Measurements from ENCODE around the gene AIF1. TPM values are rescaled to one million over a fixed set of nuclear protein-coding genes. Genes with fewer than 3 reads are reported as not detected.

AIF1 gene
- polyA plus RNA-seq, 3 donors from 2014 or later: 6.6 to 44.1 (median 40.3) TPM

- peak overlapping the region; percentile 87 to 94 (median 89) for H3K4me3 Mint-ChIP-seq
- H3K27me3 Mint-ChIP-seq (ENCODE audit: low read depth in 3 of 3): peaks cover 11 to 19% (median 14%) of the 10 kb centered on the region in 3 donors
- peaks cover 27 to 29% of the 10 kb centered on the region in 2 donors for H3K4me1 Mint-ChIP-seq
- peaks cover 6 to 12% (median 6%) of the 10 kb centered on the region in 3 donors for H3K36me3 Mint-ChIP-seq
- peak; percentile 97 to 99 (median 98) for DNase-seq
- H3K9me3 Mint-ChIP-seq: no peaks in the 10 kb centered on the region
- H3K27ac Mint-ChIP-seq: peak overlapping the region; percentile 95 to 99 (median 97)
Measured at GRCh38 chr6:31619805-31620585, 5.0 kb downstream of the AIF1 start.

- Mint-ChIP-seq H3K27ac (peak within 1 kb of the TSS; percentile 97 to 99 (median 98)), H3K4me3 (peak within 1 kb of the TSS; percentile 90 to 96 (median 93)), H3K36me3 (peaks cover 6 to 20% (median 10%) of the 10 kb centered on the region in 3 donors), H3K4me1 (peaks cover 27 to 29% of the 10 kb centered on the region in 2 donors), H3K27me3 (ENCODE audit: low read depth in 3 of 3) (peaks cover 11 to 18% (median 14%) of the 10 kb centered on the region in 3 donors), H3K9me3 (no peaks in the 10 kb centered on the region)
- peak in 1 of 3 donors; percentile 78 for DNase-seq
Measured at GRCh38 chr6:31620586-31621319, 5.7 kb downstream of the AIF1 start, which contains the start of gene PRRC2A. Gene PRRC2A, plus strand, starts transcription at chr6:31620715. Its CDS starts 2,075 bp downstream, at chr6:31622790.

GRCh38 chr6:31621320-31621939, 6.4 kb downstream of the AIF1 start:
- Mint-ChIP-seq H3K4me3 (peak overlapping the region; percentile 87 to 96 (median 93)), H3K27ac (peak overlapping the region; percentile 93 to 98 (median 97)), H3K9me3 (no peaks in the 10 kb centered on the region), H3K4me1 (peaks cover 27 to 29% of the 10 kb centered on the region in 2 donors), H3K36me3 (peaks cover 10 to 26% (median 17%) of the 10 kb centered on the region in 3 donors), H3K27me3 (ENCODE audit: low read depth in 3 of 3) (peaks cover 11 to 15% (median 14%) of the 10 kb centered on the region in 3 donors)
- DNase-seq: no peak

- peaks cover 26 to 29% of the 10 kb centered on the region in 2 donors for H3K4me1 Mint-ChIP-seq
- H3K4me3 Mint-ChIP-seq: peak overlapping the region; percentile 87 to 96 (median 93)
- H3K36me3 Mint-ChIP-seq: peaks cover 11 to 30% (median 20%) of the 10 kb centered on the region in 3 donors
- H3K27me3 Mint-ChIP-seq (ENCODE audit: low read depth in 3 of 3): peaks cover 11 to 15% (median 14%) of the 10 kb centered on the region in 3 donors
- H3K27ac Mint-ChIP-seq: peak overlapping the region; percentile 93 to 98 (median 97)
- DNase-seq: no peak
- no peaks in the 10 kb centered on the region for H3K9me3 Mint-ChIP-seq
Measured at GRCh38 chr6:31621991-31622390, 7.0 kb downstream of the AIF1 start.

- peak overlapping the region; percentile 80 to 98 (median 97) for H3K27ac Mint-ChIP-seq
- no peaks in the 10 kb centered on the region for H3K9me3 Mint-ChIP-seq
- H3K27me3 Mint-ChIP-seq (ENCODE audit: low read depth in 3 of 3): peaks cover 11 to 15% (median 14%) of the 10 kb centered on the region in 3 donors
- no peak for DNase-seq
- H3K4me3 Mint-ChIP-seq: peak overlapping the region in 2 of 5 donors; percentile 18 to 90
- H3K4me1 Mint-ChIP-seq: peaks cover 26 to 29% of the 10 kb centered on the region in 2 donors
- peaks cover 18 to 37% (median 27%) of the 10 kb centered on the region in 3 donors for H3K36me3 Mint-ChIP-seq
Measured at GRCh38 chr6:31622684-31623091, 7.7 kb downstream of the AIF1 start.

- H3K4me1 Mint-ChIP-seq: peaks cover 26 to 29% of the 10 kb centered on the region in 2 donors
Measured at GRCh38 chr6:31624070-31624469, 9.0 kb downstream of the AIF1 start.

GRCh38 chr6:31626952-31627351, 11.9 kb downstream of the AIF1 start:
- Mint-ChIP-seq H3K27me3 (ENCODE audit: low read depth in 3 of 3) (peaks cover 0 to 2% (median 0%) of the 10 kb centered on the region in 3 donors), H3K36me3 (peaks cover 28 to 61% (median 43%) of the 10 kb centered on the region in 3 donors), H3K4me3 (no peak overlapping the region), H3K9me3 (no peaks in the 10 kb centered on the region), H3K4me1 (peaks cover 8 to 10% of the 10 kb centered on the region in 2 donors), H3K27ac (peak overlapping the region in 3 of 6 donors; percentile 5 to 29 (median 8))
- no peak for DNase-seq

More at GRCh38 chr6:31624070-31624469, 9.0 kb downstream of the AIF1 start:
- Mint-ChIP-seq H3K27me3 (ENCODE audit: low read depth in 3 of 3) (peaks cover 11 to 17% (median 14%) of the 10 kb centered on the region in 3 donors), H3K9me3 (no peaks in the 10 kb centered on the region), H3K27ac (peak overlapping the region in 1 of 6 donors; percentile 9), H3K36me3 (peaks cover 28 to 46% (median 28%) of the 10 kb centered on the region in 3 donors), H3K4me3 (no peak overlapping the region)
- DNase-seq: no peak

- H3K36me3 Mint-ChIP-seq: peaks cover 28 to 61% (median 43%) of the 10 kb centered on the region in 3 donors
- H3K27me3 Mint-ChIP-seq (ENCODE audit: low read depth in 3 of 3): peaks cover 0 to 2% (median 2%) of the 10 kb centered on the region in 3 donors
- H3K9me3 Mint-ChIP-seq: no peaks in the 10 kb centered on the region
- H3K4me1 Mint-ChIP-seq: peaks cover 0 to 2% of the 10 kb centered on the region in 2 donors
- no peak overlapping the region for H3K4me3 Mint-ChIP-seq
- H3K27ac Mint-ChIP-seq: peak overlapping the region in 2 of 6 donors; percentile 29 to 43
- DNase-seq: no peak
Measured at GRCh38 chr6:31627690-31628287, 12.8 kb downstream of the AIF1 start.

- Mint-ChIP-seq H3K36me3 (peaks cover 23 to 58% (median 41%) of the 10 kb centered on the region in 3 donors), H3K9me3 (no peaks in the 10 kb centered on the region), H3K27ac (peak overlapping the region in 1 of 6 donors; percentile 78), H3K4me1 (no peaks in the 10 kb centered on the region), H3K27me3 (ENCODE audit: low read depth in 3 of 3) (peaks cover 0 to 2% (median 2%) of the 10 kb centered on the region in 3 donors), H3K4me3 (no peak overlapping the region)
- no peak for DNase-seq
Measured at GRCh38 chr6:31629014-31629413, 14.0 kb downstream of the AIF1 start.

- no peak overlapping the region for H3K4me3 Mint-ChIP-seq
- H3K27ac Mint-ChIP-seq: peak overlapping the region in 1 of 6 donors; percentile 17
- H3K27me3 Mint-ChIP-seq (ENCODE audit: low read depth in 3 of 3): peaks cover 2 to 5% (median 2%) of the 10 kb centered on the region in 3 donors
- H3K36me3 Mint-ChIP-seq: peaks cover 19 to 55% (median 45%) of the 10 kb centered on the region in 3 donors
- DNase-seq: no peak
- no peaks in the 10 kb centered on the region for H3K4me1 Mint-ChIP-seq
- no peaks in the 10 kb centered on the region for H3K9me3 Mint-ChIP-seq
Measured at GRCh38 chr6:31630177-31630934, 15.3 kb downstream of the AIF1 start.

GRCh38 chr6:31631209-31631608, 16.2 kb downstream of the AIF1 start:
- no peak overlapping the region for H3K27ac Mint-ChIP-seq
- H3K9me3 Mint-ChIP-seq: no peaks in the 10 kb centered on the region
- H3K4me3 Mint-ChIP-seq: no peak overlapping the region
- H3K4me1 Mint-ChIP-seq: no peaks in the 10 kb centered on the region
- no peak for DNase-seq
- H3K27me3 Mint-ChIP-seq (ENCODE audit: low read depth in 3 of 3): peaks cover 2 to 7% (median 3%) of the 10 kb centered on the region in 3 donors
- H3K36me3 Mint-ChIP-seq: peaks cover 17 to 54% (median 44%) of the 10 kb centered on the region in 3 donors

GRCh38 chr6:31631681-31632278, 16.7 kb downstream of the AIF1 start:
- H3K4me3 Mint-ChIP-seq: no peak overlapping the region
- no peak for DNase-seq
- H3K4me1 Mint-ChIP-seq: no peaks in the 10 kb centered on the region
- peaks cover 2 to 7% (median 5%) of the 10 kb centered on the region in 3 donors for H3K27me3 Mint-ChIP-seq (ENCODE audit: low read depth in 3 of 3)
- no peaks in the 10 kb centered on the region for H3K9me3 Mint-ChIP-seq
- peaks cover 12 to 52% (median 44%) of the 10 kb centered on the region in 3 donors for H3K36me3 Mint-ChIP-seq
- H3K27ac Mint-ChIP-seq: peak overlapping the region in 1 of 6 donors; percentile 64

Data from immature natural killer cell (primary cell).